GM13976 (cell line): ENCODE data around the gene ZNF74.

Experiments used
- DNase-seq: peaks from one replicate; pipeline ENCODE4 v3.0.0; 2012; ENCODE audit warnings: low spot score
- in situ Hi-C: fragments of 300-500 bp; cut with MboI; formaldehyde crosslinking; loops from one replicate; pipeline ENCODE4 v1.12.0; 2022; ENCODE audit warnings: low sequenced_read_pairs, mixed read lengths, inconsistent platforms; ENCODE audit not compliant: unreplicated experiment
- TF ChIP-seq, protein P1 (sequence below): IDR thresholded peaks from 2 replicates; pipeline ENCODE4 v1.5.1; 2012; ENCODE audit warnings: borderline replicate concordance, mild to moderate bottlenecking; ENCODE audit not compliant: insufficient read depth; ENCODE audit errors: extremely low read depth, missing control alignments, control extremely low read depth

ZNF74 gene

DNA sequence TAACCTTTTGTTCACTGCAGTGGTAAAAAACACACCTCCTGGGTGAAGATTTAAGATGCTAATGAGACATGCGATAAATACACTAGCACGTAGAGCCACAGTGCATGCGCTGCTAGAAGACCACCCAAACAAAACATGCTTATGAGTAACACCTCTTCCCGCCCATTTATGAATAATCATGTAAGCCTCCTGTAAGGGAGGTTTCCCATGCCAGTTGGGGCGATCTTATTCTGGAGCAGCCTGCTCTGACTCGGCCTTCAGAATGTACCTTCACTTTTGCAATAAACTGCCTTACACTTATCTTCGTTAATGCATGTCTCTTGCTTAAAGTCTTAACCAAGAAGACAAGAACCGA is 61.7 kb downstream of the ZNF74 start:
- in situ Hi-C loops = no loop called here
- TF ChIP-seq, protein P1, sequence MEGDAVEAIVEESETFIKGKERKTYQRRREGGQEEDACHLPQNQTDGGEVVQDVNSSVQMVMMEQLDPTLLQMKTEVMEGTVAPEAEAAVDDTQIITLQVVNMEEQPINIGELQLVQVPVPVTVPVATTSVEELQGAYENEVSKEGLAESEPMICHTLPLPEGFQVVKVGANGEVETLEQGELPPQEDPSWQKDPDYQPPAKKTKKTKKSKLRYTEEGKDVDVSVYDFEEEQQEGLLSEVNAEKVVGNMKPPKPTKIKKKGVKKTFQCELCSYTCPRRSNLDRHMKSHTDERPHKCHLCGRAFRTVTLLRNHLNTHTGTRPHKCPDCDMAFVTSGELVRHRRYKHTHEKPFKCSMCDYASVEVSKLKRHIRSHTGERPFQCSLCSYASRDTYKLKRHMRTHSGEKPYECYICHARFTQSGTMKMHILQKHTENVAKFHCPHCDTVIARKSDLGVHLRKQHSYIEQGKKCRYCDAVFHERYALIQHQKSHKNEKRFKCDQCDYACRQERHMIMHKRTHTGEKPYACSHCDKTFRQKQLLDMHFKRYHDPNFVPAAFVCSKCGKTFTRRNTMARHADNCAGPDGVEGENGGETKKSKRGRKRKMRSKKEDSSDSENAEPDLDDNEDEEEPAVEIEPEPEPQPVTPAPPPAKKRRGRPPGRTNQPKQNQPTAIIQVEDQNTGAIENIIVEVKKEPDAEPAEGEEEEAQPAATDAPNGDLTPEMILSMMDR = no peak
- DNase-seq = no peak

DNA sequence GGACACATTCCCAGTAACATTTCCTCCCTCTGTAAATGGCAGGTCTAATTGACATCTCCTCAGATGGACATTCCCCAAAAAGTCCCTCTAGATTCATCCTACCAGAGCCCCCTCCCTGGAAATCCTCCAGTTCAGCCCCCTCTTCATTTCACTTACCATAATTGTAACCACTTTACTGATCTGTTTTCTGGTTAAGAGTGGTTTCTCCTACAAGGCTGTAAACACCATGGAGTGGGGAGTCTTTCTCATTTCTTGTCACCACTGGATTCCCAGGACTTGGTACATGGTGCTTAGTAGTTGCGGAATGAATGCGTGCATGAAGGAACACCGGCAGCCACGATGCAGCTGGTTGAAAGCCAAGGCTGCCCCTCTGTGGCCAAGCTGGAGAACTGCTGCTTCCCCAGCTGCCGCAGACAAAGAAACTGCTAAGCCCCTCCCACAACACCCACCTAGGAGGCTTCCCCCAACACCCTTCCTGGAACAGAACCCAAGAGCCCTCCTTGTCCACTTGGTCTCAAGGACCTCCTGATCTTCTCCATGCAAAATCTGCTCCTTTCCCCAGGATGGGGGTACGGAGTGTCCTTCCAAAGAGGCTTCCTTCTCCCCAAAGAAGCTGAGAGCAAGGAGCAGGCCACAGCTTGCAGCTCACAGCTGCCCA is 62.2 kb downstream of the ZNF74 start:
- TF ChIP-seq, protein P1 = peak; percentile 92
- DNase-seq = peak; percentile 88
- in situ Hi-C loops = no loop called here

DNA sequence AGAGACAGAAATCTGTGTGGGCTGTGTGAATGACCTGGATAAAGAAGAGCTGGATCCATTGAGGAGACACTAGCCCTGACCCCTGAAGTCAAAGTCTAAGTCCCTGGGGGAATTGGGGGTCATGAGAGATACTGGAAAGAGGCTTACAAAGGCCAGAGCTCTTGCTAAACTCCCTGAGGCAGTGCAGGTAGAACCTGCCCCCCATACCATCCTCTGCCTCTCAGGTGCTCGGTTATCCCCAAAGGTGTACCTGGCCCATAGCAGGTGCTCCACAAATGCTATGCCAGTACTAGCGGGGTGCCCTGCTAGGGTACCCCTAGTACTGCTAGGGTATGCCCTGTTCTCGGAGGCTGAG is 62.7 kb downstream of the ZNF74 start:
- DNase-seq = no peak
- in situ Hi-C loops = no loop called here
- TF ChIP-seq, protein P1 = no peak

DNA sequence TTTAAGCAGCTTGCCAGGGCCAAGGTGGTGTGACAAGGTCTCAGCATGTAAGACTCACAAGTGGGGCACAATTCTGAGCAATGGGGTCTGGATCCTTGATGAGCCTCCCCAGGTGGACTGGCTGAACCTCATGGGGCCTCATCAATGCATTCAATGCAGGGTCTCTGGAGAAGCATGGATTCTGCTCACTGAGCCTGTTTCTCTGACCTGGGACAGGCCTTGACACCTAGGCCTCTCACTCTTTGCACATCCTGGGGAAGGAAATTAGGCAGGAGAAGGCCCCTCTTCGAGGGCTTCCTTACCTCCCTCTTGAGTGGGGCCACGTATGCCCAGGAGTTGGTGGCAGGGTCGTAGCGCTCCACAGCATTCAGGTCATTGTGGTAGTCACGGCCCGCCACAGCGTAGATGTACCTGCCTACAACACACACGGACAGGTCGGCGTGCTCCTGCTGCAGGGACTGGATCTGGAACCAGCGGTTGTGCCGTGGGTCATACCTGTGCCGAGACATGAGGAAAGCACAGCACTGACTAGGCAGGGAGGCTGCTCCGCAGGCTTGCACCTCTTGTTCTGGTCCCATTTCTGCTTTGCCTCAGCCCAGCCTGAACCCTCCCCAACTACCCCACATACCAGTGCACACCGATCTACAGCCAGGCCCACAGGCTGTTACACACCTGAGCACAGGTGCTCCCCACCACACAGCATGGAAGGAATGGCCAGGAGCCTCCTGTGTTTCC is 63.7 kb downstream of the ZNF74 start:
- TF ChIP-seq, protein P1 = no peak
- in situ Hi-C loops = no loop called here
- no peak for DNase-seq
